NCI-H187 treated with DMSO at 0.1 percent for 48 hours (cell line): ENCODE measurements around the gene TCFL5.

Experiments used
- DNase-seq: peaks from one replicate; lab custom pipeline; 2025; lab: John Stamatoyannopoulos, UW

TCFL5 gene

GRCh38 chr20:62832951-62833391, 28.7 kb downstream of the TCFL5 start:
- no peak for DNase-seq

GRCh38 chr20:62832212-62832922, 29.3 kb downstream of the TCFL5 start:
- no peak for DNase-seq

- no peak for DNase-seq
Measured at GRCh38 chr20:62831854-62832211, 29.8 kb downstream of the TCFL5 start.

GRCh38 chr20:62831361-62831788, 30.2 kb downstream of the TCFL5 start:
- no peak for DNase-seq

GRCh38 chr20:62830821-62831220, 30.8 kb downstream of the TCFL5 start:
- no peak for DNase-seq

- DNase-seq = no peak
Measured at GRCh38 chr20:62830251-62830650, 31.4 kb downstream of the TCFL5 start.

GRCh38 chr20:62829231-62830230, 32.1 kb downstream of the TCFL5 start:
- DNase-seq = no peak

- no peak for DNase-seq
Measured at GRCh38 chr20:62828511-62829230, 33.0 kb downstream of the TCFL5 start.

- no peak for DNase-seq
Measured at GRCh38 chr20:62828051-62828450, 33.6 kb downstream of the TCFL5 start.

- DNase-seq = no peak
Measured at GRCh38 chr20:62827311-62828038, 34.1 kb downstream of the TCFL5 start.

- DNase-seq = no peak
Measured at GRCh38 chr20:62826646-62827310, 34.8 kb downstream of the TCFL5 start.

- no peak for DNase-seq
Measured at GRCh38 chr20:62825986-62826645, 35.5 kb downstream of the TCFL5 start.

- no peak for DNase-seq
Measured at GRCh38 chr20:62825333-62825985, 36.2 kb downstream of the TCFL5 start.

- DNase-seq = no peak
Measured at GRCh38 chr20:62824476-62825332, 36.9 kb downstream of the TCFL5 start.

GRCh38 chr20:62823688-62824475, 37.7 kb downstream of the TCFL5 start:
- no peak for DNase-seq

GRCh38 chr20:62822788-62823651, 38.6 kb downstream of the TCFL5 start:
- DNase-seq = no peak

- DNase-seq = no peak
Measured at GRCh38 chr20:62822239-62822787, 39.3 kb downstream of the TCFL5 start.
